ENCODE data around the gene MCM8.

- no peak for TF ChIP-seq CTCF (conservative IDR thresholded peaks at IDR 0.05; ENCODE audit: low read depth in 2 of 2)
- TF ChIP-seq REST (IDR thresholded peaks at IDR 0.05; ENCODE audit: unreplicated experiment), result no peak
- no peak for TF ChIP-seq EZH2phosphoT487 (IDR thresholded peaks at IDR 0.05; ENCODE audit: unreplicated experiment)
- no peak for TF ChIP-seq POLR2AphosphoS5 (IDR thresholded peaks at IDR 0.05; ENCODE audit: low read depth)
- no peak for TF ChIP-seq ZNF462 (CRISPR knock-in tag; IDR thresholded peaks at IDR 0.05)
- TF ChIP-seq NANOG (IDR thresholded peaks at IDR 0.05; ENCODE audit: borderline replicate concordance), result no peak
- no peak for TF ChIP-seq EZH2 (IDR thresholded peaks at IDR 0.05; ENCODE audit: low read depth, unreplicated experiment)
- no peak for TF ChIP-seq STAT1 (IDR thresholded peaks at IDR 0.05; ENCODE audit: unreplicated experiment)
- no peak for TF ChIP-seq JUNB (IDR thresholded peaks at IDR 0.05; ENCODE audit: unreplicated experiment)
- TF ChIP-seq CREB1 (CRISPR knock-in tag; IDR thresholded peaks at IDR 0.05; ENCODE audit: low read depth), result no peak
- no peak for TF ChIP-seq ETS1 (IDR thresholded peaks at IDR 0.05)
- TF ChIP-seq ZNF114 (CRISPR knock-in tag; IDR thresholded peaks at IDR 0.05), result no peak
Observed at GRCh38 chr20:5935384-5935783, 15.1 kb upstream of the MCM8 start.

Measured in GM23338 (cell line).